Testis (tissue), 3 donors: ENCODE data around the gene TBC1D22A. TPM values are rescaled to one million over a fixed set of nuclear protein-coding genes. Genes with fewer than 3 reads are reported as not detected.
A peak's percentile ranks its signal among the peaks of the same experiment; 100 is the strongest.

ENCODE experiments used
- DNase-seq: peaks from one replicate; pipeline ENCODE4 v3.0.0-alpha.2; 2019
- H3K27ac ChIP-seq, 2 donors: fragments of 200-600 bp; sonication (generic); one replicate each; pipeline ENCODE4 v1.5.1; 2019
- H3K27me3 ChIP-seq: fragments of 200-600 bp; sonication (generic); one replicate; pipeline ENCODE4 v1.5.1; 2019
- H3K36me3 ChIP-seq: fragments of 200-600 bp; sonication (generic); one replicate; pipeline ENCODE4 v1.5.1; 2017; ENCODE audit warnings: low read depth; ENCODE audit errors: missing control alignments
- H3K4me1 ChIP-seq: fragments of 200-600 bp; sonication (generic); one replicate; pipeline ENCODE4 v1.5.1; 2019
- H3K4me3 ChIP-seq, 2 donors: fragments of 200-600 bp; sonication (generic); one replicate each; pipeline ENCODE4 v1.5.1; 2017 to 2019
- H3K9me3 ChIP-seq: fragments of 200-600 bp; sonication (generic); one replicate; pipeline ENCODE4 v1.5.1; 2017
- CTCF ChIP-seq, 3 experiments: fragments of 450-650 bp in 2 of 3; fragments of 200-600 bp in 1 of 3; sonication (generic) in 1 of 3; IDR thresholded peaks; one replicate each; pipeline ENCODE4 v1.5.1; 2016 to 2019; ENCODE audit warnings: antibody characterized with exemption in 3 of 3, mild to moderate bottlenecking in 2 of 3, moderate library complexity in 1 of 3
- POLR2A ChIP-seq: fragments of 450-650 bp; IDR thresholded peaks from one replicate; pipeline ENCODE4 v1.6.1; 2017; ENCODE audit warnings: antibody characterized with exemption, mild to moderate bottlenecking, moderate library complexity
- WGBS, 2 donors: methylation state at CpG; one replicate each; pipeline ENCODE4 v1.1.5; 2018; 5-methylcytosine and 5-hydroxymethylcytosine counted together
- intact Hi-C: fragments of 100-400 bp; cut with DNase I; formaldehyde crosslinking; loops from one replicate; pipeline ENCODE4 v1.15.1; 2023; ENCODE audit warnings: low total_unique reads
- polyA plus RNA-seq: library from polyadenylated mRNA; stranded (reverse); fragments of 350-450 nt; fragmentation: Illumina TruSeq; extraction: RNeasy Lipid Tissue Mini Kit (QIAGEN cat#74804); gene quantifications from one replicate; pipeline ENCODE4 v1.2.3, GENCODE V29; 2014; ENCODE audit warnings: low read depth, low replicate concordance; ENCODE audit not compliant: insufficient read depth
- total RNA-seq, 2 donors: library from RNA; depleted of rRNA; stranded (reverse); fragments of >200 nt; gene quantifications; one replicate each; pipeline ENCODE4 v1.2.3, GENCODE V29; 2016

The TBC1D22A gene
- total and polyA plus RNA-seq, 3 donors from 2014 or later, result 16.6 to 32.8 (median 28.5) TPM

- WGBS, 2 donors, result 93 to 94% methylated on average over 13 to 21 of the region's 21 CpGs
- intact Hi-C loops, result no loop called here
- Histone ChIP-seq H3K36me3 (no peaks in the 10 kb centered on the region), H3K27me3 (no peaks in the 10 kb centered on the region), H3K9me3 (no peaks in the 10 kb centered on the region), H3K4me1 (no peaks in the 10 kb centered on the region), H3K4me3 (no peak overlapping the region), H3K27ac (no peak overlapping the region)
- no peak for TF ChIP-seq CTCF (IDR thresholded peaks at IDR 0.05)
- no peak for TF ChIP-seq POLR2A
- DNase-seq, result no peak
These were observed 411.6 kb downstream of the TBC1D22A start for GRCh38 chr22:47174096-47174495.

GRCh38 chr22:47174671-47175112 lies 412.2 kb downstream of the TBC1D22A start:
- no peaks in the 10 kb centered on the region for H3K27me3 ChIP-seq
- WGBS, 2 donors, result 77 to 82% methylated on average over 2 to 14 of the region's 14 CpGs
- H3K4me3 ChIP-seq, result no peak overlapping the region
- H3K27ac ChIP-seq, result no peak overlapping the region
- intact Hi-C loops, result no loop called here
- H3K4me1 ChIP-seq, result no peaks in the 10 kb centered on the region
- no peak for TF ChIP-seq POLR2A
- TF ChIP-seq CTCF (IDR thresholded peaks at IDR 0.05), result no peak
- no peaks in the 10 kb centered on the region for H3K9me3 ChIP-seq
- no peaks in the 10 kb centered on the region for H3K36me3 ChIP-seq
- no peak for DNase-seq

GRCh38 chr22:47175151-47176025 lies 412.9 kb downstream of the TBC1D22A start:
- no peak for TF ChIP-seq POLR2A
- no peak for TF ChIP-seq CTCF (IDR thresholded peaks at IDR 0.05)
- DNase-seq, result peak; percentile 40
- H3K27ac ChIP-seq, result no peak overlapping the region
- no peak overlapping the region for H3K4me3 ChIP-seq
- no peaks in the 10 kb centered on the region for H3K9me3 ChIP-seq
- H3K4me1 ChIP-seq, result no peaks in the 10 kb centered on the region
- no peaks in the 10 kb centered on the region for H3K36me3 ChIP-seq
- no peaks in the 10 kb centered on the region for H3K27me3 ChIP-seq
- WGBS, 2 donors, result 76 to 77% methylated on average over 30 to 32 of the region's 38 CpGs
- intact Hi-C loops, result no loop called here

- Histone ChIP-seq H3K4me1 (no peaks in the 10 kb centered on the region), H3K4me3 (no peak overlapping the region), H3K36me3 (no peaks in the 10 kb centered on the region), H3K27ac (no peak overlapping the region), H3K27me3 (no peaks in the 10 kb centered on the region), H3K9me3 (no peaks in the 10 kb centered on the region)
- no peak for DNase-seq
- intact Hi-C loops, result no loop called here
- WGBS, 2 donors, result 69 to 93% methylated on average over 4 to 5 of the region's 9 CpGs
- no peak for TF ChIP-seq POLR2A
- no peak for TF ChIP-seq CTCF (IDR thresholded peaks at IDR 0.05)
These were observed 413.6 kb downstream of the TBC1D22A start for GRCh38 chr22:47176026-47176389.
